Parathyroid adenoma (tissue), 2 donors: ENCODE measurements around the gene ZNF397.

Experiments used
- H2AFZ ChIP-seq: fragments of 300-600 bp; sonication (generic); one replicate; pipeline ENCODE4 v1.7.0; 2017; ENCODE audit warnings: antibody characterized with exemption, mild to moderate bottlenecking
- H3K27ac ChIP-seq: fragments of 300-600 bp; sonication (generic); one replicate; pipeline ENCODE4 v1.7.0; 2017
- H3K27me3 ChIP-seq: fragments of 300-600 bp; sonication (generic); one replicate; pipeline ENCODE4 v1.7.0; 2017; ENCODE audit warnings: low read length; ENCODE audit not compliant: control insufficient read depth, insufficient read depth
- H3K36me3 ChIP-seq: fragments of 300-600 bp; sonication (generic); one replicate; pipeline ENCODE4 v1.7.0; 2017; ENCODE audit warnings: low read length; ENCODE audit not compliant: control insufficient read depth, insufficient read depth
- H3K4me1 ChIP-seq: fragments of 300-600 bp; sonication (generic); one replicate; pipeline ENCODE4 v1.7.0; 2017; ENCODE audit warnings: control low read depth
- H3K4me2 ChIP-seq: fragments of 300-600 bp; sonication (generic); one replicate; pipeline ENCODE4 v1.7.0; 2017; ENCODE audit warnings: low read length
- H3K4me3 ChIP-seq: fragments of 300-600 bp; sonication (generic); one replicate; pipeline ENCODE4 v1.7.0; 2017; ENCODE audit warnings: low read depth, low read length
- H3K79me2 ChIP-seq: fragments of 300-600 bp; sonication (generic); one replicate; pipeline ENCODE4 v1.7.0; 2017; ENCODE audit warnings: control low read depth
- H3K9ac ChIP-seq: fragments of 300-600 bp; sonication (generic); one replicate; pipeline ENCODE4 v1.7.0; 2017; ENCODE audit warnings: mild to moderate bottlenecking
- H3K9me3 ChIP-seq: fragments of 300-600 bp; sonication (generic); one replicate; pipeline ENCODE4 v1.7.0; 2017; ENCODE audit warnings: low read length; ENCODE audit not compliant: control insufficient read depth
- CTCF ChIP-seq: fragments of 300-600 bp; sonication (generic); IDR thresholded peaks from one replicate; pipeline ENCODE4 v1.7.0; 2017; ENCODE audit warnings: antibody characterized with exemption, mild to moderate bottlenecking
- donor health status: primary hyperparathyroidism.

Gene ZNF397

GRCh38 chr18:35220424-35220823, 20.4 kb upstream of the ZNF397 start:
- no peak overlapping the region for H3K4me2 ChIP-seq
- no peak overlapping the region for H3K27ac ChIP-seq
- no peaks in the 10 kb centered on the region for H3K27me3 ChIP-seq
- TF ChIP-seq CTCF: no peak
- no peak overlapping the region for H2AFZ ChIP-seq
- H3K9ac ChIP-seq: no peak overlapping the region
- H3K79me2 ChIP-seq: no peaks in the 10 kb centered on the region
- H3K4me1 ChIP-seq: no peaks in the 10 kb centered on the region
- no peaks in the 10 kb centered on the region for H3K9me3 ChIP-seq
- no peak overlapping the region for H3K4me3 ChIP-seq
- H3K36me3 ChIP-seq: no peaks in the 10 kb centered on the region

- Histone ChIP-seq H3K9ac (no peak overlapping the region), H3K4me1 (no peaks in the 10 kb centered on the region), H3K27me3 (no peaks in the 10 kb centered on the region), H3K27ac (no peak overlapping the region), H3K79me2 (no peaks in the 10 kb centered on the region), H3K4me2 (no peak overlapping the region), H3K36me3 (no peaks in the 10 kb centered on the region), H3K4me3 (no peak overlapping the region), H2AFZ (no peak overlapping the region), H3K9me3 (no peaks in the 10 kb centered on the region)
- no peak for TF ChIP-seq CTCF
These were observed 17.0 kb upstream of the ZNF397 start for GRCh38 chr18:35223797-35224196.

GRCh38 chr18:35227254-35227653, 13.6 kb upstream of the ZNF397 start:
- Histone ChIP-seq H3K27ac (no peak overlapping the region), H3K9me3 (no peaks in the 10 kb centered on the region), H3K27me3 (no peaks in the 10 kb centered on the region), H3K36me3 (no peaks in the 10 kb centered on the region), H3K4me2 (no peak overlapping the region), H3K79me2 (no peaks in the 10 kb centered on the region), H3K4me1 (no peaks in the 10 kb centered on the region), H2AFZ (no peak overlapping the region), H3K4me3 (no peak overlapping the region), H3K9ac (no peak overlapping the region)
- TF ChIP-seq CTCF: no peak

DNA sequence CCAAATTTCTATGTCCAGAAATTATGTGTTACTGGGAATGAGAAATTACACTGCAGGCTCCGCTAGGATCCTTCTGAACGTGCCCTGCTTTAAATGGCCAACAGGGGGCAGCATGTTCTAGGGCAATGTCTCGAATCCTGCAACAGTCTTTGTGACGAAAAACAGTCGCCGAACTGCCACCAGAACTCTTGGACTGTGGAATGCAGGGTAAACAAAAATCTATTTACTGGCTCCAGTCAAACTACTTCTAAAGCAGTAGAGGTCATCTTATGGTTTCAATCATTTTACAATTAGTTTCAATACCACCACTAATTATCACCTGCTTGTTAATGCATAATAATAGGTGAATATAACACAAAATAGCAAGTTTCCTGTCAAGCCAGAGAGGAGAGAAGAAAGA, 9.8 kb upstream of the ZNF397 start:
- no peaks in the 10 kb centered on the region for H3K36me3 ChIP-seq
- H3K9me3 ChIP-seq: no peaks in the 10 kb centered on the region
- peak overlapping the region; percentile 72 for H2AFZ ChIP-seq
- no peaks in the 10 kb centered on the region for H3K79me2 ChIP-seq
- no peaks in the 10 kb centered on the region for H3K27me3 ChIP-seq
- peak overlapping the region; percentile 24 for H3K4me2 ChIP-seq
- H3K4me3 ChIP-seq: peak overlapping the region; percentile 4
- H3K9ac ChIP-seq: no peak overlapping the region
- H3K27ac ChIP-seq: no peak overlapping the region
- no peaks in the 10 kb centered on the region for H3K4me1 ChIP-seq
- peak; percentile 95 for TF ChIP-seq CTCF

- H3K27ac ChIP-seq: no peak overlapping the region
- no peak overlapping the region for H3K9ac ChIP-seq
- no peak overlapping the region for H3K4me2 ChIP-seq
- H3K9me3 ChIP-seq: no peaks in the 10 kb centered on the region
- H3K4me3 ChIP-seq: no peak overlapping the region
- no peak overlapping the region for H2AFZ ChIP-seq
- no peaks in the 10 kb centered on the region for H3K4me1 ChIP-seq
- no peak for TF ChIP-seq CTCF
- no peaks in the 10 kb centered on the region for H3K79me2 ChIP-seq
- H3K36me3 ChIP-seq: no peaks in the 10 kb centered on the region
- H3K27me3 ChIP-seq: no peaks in the 10 kb centered on the region
These were observed 4.1 kb upstream of the ZNF397 start for GRCh38 chr18:35236571-35237363.
